Measurements from ENCODE around the gene TRIM9.

Gene TRIM9

DNA sequence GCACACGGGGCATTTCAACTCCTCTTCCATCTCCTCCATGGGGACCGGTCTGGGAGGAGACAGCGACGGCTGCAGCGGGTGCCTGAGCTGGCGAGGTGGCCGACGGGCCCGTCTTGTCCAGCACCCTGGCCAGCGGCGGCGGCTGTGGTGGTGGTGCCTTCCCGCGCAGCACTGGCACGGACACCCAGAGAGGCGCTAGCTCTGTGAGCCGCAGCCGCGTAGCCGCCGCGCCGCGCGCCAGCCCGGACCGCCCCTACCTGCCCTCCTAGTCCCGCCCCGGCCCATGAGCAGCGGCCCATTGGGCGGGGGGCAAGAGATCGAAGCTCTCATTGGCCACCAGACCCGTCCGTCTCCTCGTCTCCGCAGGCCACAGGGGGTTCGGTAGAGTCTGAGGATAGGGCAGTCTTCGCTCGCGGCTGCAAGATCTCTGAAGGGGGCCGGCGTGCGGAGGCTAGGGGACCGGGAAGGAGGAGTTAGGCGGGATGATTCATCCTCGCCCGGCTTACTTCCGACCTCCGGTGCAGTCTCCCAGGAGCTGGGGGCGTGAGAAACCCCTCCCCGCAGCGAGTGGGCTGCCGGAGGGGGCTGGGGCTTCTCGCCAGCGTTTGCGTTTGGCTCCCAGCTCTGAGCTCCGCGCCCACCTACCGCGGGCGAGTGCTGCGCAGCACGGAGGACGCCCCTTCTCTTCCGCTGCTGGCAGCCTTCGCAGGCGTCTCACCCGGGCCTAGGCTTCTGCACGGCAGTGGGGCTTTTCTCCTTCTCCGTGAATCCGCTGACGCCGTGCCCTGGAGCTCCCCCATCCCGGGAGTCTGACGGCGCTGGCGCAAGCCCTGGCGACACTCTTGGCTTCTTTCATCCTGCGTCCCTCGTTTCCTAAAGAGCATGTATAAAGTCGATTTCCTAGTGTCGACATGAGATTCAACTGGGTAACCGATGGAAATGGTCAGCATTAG is at the start of gene TRIM9:
TSS of gene TRIM9 (minus strand) at position 205 of the 953 bp plus-strand sequence. CDS start at position 39, 166 bp downstream.
- peak; percentile 78 for DNase-seq (ENCODE audit: low read depth)

GRCh38 chr14:51140856-51141255 is 46.0 kb upstream of the TRIM9 start:
- DNase-seq (ENCODE audit: low read depth): no peak

DNA sequence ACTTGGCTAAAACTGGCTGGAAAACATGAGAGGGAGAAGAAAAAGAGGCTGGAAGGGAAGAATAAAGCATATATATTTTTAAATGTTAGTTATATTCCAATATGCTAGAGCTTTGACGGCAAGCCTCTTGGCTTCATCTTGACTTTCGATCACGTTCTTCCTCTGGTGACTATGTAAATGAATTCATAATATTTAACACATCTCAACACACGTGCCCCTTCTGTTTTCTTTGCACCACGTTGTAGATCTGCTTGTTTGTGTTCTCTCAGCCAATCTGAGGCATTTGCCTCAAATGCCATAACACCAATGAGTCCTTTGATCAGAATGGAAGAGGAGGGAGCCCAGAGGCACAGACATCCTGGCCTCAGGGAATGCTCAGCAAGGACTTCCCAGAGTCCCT is 45.4 kb upstream of the TRIM9 start:
- DNase-seq (ENCODE audit: low read depth): no peak

DNA sequence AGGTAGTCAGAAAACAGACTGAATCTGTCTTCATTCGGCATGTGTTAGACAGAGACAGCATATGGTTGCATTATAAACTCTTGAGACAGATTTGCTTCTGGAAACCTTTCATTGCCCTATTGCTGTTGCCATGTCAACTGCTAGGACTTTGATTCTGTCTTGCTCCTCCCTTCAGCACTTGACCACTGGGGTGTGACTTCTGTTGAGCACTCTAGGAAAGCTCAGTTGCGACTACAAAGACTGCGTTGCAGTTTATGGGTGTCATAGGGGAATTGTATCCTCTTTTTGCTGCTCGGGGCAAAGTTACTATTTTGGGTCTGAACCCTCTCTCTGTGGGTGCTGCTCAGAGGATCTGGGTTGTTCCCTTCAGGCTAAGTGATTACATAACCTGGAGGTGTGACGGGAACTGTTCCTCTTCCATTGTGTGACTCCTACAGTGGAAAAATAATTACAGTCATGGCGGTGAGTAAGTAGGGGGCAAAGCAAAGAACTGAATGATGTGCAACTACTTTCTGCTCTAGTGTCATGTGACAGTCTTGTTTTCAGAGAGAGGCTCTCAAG is 44.3 kb upstream of the TRIM9 start:
- DNase-seq (ENCODE audit: low read depth): no peak

GRCh38 chr14:51138404-51139103 is 43.6 kb upstream of the TRIM9 start:
- no peak for DNase-seq (ENCODE audit: low read depth)

DNA sequence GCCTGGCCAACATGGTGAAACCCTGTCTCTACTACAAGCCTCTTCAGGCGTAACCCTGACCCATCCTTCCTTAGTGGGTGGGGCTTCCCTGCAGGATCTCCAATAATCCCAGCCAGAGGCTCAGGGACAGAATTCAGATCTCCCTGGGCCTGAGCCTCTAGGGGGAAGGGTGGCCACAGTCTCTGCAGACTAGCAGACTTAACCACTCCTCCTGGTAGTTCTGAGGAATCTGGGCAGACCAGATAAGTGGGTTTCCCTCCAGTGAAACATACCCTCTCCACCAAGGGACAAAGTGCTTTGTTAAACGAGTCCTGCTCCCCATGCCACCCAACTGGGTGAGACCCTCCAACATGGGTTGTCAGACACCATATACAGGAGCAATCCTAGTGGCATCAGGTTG is 36.6 kb upstream of the TRIM9 start:
- no peak for DNase-seq (ENCODE audit: low read depth)

DNA sequence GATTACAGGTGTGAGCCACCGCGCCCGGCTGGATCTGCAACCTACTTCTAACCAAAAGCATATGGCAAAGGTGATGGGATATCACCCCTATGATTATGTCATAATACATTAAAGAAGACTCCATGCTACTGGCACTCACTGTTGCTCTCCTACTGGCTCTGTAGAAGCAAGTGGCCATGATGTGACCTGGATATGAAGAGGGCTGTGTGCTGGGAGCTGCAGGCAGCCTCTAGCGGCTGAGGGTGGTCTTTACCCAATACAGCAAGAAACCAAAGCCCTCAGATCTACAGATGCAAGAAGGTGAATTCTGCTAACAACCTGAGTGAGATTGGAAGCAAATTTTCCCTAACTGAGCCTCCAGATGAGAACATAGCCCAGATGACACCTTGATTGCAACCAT is 34.2 kb upstream of the TRIM9 start:
- DNase-seq (ENCODE audit: low read depth): no peak

DNA sequence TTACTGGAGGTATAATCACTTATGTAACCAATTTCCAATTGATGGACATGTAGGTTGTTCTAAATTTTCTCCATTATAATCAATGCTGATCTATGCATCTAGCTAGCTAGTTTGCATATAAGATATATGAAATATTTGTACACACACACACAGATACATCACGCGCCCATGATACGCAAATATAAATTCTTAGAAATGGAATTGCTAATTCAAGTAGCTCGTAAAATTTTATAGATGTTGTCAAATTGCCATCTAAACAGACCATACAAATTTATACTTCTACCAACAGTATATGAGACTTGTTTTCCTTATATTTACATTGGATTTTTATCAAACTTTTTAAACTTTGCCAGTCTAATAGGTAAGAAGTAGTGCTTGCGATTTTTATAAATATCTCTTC is 29.1 kb upstream of the TRIM9 start:
- no peak for DNase-seq (ENCODE audit: low read depth)

GRCh38 chr14:51121096-51121495 is 26.2 kb upstream of the TRIM9 start:
- DNase-seq (ENCODE audit: low read depth): no peak

- DNase-seq (ENCODE audit: low read depth): no peak
These were observed 24.6 kb upstream of the TRIM9 start for GRCh38 chr14:51119411-51120051.

- no peak for DNase-seq (ENCODE audit: low read depth)
These were observed 24.1 kb upstream of the TRIM9 start for GRCh38 chr14:51118993-51119392.

DNA sequence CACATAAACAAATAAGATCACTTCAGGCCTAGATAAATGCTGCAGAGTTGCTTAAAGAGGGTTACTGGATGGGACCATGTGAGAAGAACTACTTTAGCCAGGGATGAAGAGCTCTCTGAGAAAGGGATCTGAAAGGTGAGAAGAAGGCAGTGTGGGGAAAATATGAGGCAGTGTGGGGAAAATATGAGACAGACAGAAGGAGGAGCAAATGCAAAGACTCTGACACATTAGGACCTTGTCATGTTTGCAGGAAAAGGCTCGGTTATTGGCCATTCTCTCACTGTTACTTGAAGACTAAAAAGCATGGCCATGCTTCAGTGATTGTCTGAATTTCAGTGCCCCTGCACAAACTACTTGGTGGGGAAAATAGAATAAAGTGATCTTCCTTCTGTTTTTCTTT is 22.7 kb upstream of the TRIM9 start:
- no peak for DNase-seq (ENCODE audit: low read depth)

DNA sequence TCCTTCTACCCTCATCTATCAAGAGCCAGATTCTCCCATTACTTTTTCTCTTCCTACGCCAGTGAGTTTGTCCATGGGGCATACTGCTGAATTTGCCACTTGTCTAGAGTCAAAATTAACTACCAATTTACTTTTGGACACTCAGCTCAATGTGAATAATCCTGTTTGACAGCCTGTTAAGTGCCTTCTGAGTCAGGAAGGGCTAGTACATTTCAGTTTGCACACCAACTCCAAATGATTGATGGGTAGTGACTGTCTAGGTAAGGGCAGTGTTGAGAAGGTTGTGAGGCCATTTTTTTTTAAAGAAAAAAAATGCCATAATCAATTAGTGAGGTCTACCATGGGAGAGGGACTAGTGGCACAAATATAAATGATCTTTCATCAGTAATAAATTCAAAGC is 21.8 kb upstream of the TRIM9 start:
- no peak for DNase-seq (ENCODE audit: low read depth)

DNA sequence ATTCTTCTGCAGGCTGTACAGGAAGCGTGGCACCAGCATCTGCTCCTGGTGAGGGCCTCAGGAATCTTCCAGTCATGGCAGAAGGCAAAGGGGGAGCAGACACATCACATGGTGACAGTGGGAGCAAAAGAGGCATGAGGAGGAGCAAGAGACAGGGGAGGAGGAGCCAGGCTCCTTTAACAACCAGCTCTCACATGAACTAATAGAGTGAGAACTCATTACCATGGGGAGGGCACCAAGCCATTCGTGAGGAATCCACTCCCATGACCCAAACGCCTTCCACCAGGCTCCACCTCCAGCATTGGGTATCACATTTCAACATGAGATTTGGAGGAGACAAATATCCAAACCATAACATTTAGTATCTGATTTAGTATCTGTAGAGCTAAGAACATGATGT is 14.7 kb upstream of the TRIM9 start:
- DNase-seq (ENCODE audit: low read depth): no peak

DNA sequence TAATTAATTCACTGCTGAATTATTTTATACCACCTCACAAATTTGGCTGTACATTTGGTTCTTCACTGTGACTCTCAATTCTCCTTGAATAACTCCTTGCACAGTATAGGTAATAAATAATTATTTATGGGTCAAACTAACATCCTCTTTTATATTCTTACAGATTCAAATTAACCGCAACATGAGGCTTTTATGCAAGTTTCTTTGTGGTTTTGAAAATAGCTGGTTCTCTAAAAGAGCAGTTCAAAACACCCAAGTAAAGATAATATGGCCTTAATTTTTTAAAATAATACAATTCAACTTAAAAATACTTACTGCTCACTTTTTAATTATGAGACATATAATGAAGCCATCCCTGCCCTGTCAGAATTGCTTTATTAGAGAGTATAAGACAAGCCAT is 12.9 kb upstream of the TRIM9 start:
- DNase-seq (ENCODE audit: low read depth): no peak

DNA sequence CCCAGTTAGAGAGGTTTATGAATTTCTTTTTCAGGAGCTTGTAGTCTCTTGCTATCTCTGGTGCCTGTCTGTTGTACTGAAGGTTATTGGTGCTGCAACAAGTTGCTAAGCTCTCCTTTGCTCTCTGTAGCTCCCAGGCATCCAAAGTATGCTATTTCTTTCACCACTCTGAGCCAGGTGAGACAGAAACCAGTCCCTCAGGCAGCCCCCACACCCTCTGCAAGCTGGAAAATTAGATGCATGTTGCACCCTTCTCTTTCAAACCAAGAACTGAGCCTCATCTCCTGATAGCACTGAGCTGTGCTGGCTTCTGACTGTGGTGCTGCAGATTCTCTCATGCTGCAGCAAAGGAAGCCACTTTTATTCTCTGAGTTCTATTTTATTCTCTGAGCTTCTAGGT is 9.6 kb upstream of the TRIM9 start:
- DNase-seq (ENCODE audit: low read depth): no peak

GRCh38 chr14:51097287-51097686 is 2.4 kb upstream of the TRIM9 start:
- DNase-seq (ENCODE audit: low read depth): no peak

GRCh38 chr14:51096870-51097269 is 2.0 kb upstream of the TRIM9 start:
- DNase-seq (ENCODE audit: low read depth): no peak

- DNase-seq (ENCODE audit: low read depth): no peak
These were observed 1.2 kb upstream of the TRIM9 start for GRCh38 chr14:51095854-51096823.

GRCh38 chr14:51094282-51094821 is 553 bp downstream of the TRIM9 start:
- DNase-seq (ENCODE audit: low read depth): no peak

Data from stimulated activated CD8-positive, alpha-beta memory T cell treated with anti-CD3 and anti-CD28 coated beads, Interleukin-15, amount 100 ng/mL, for 1 hour (primary cell).